Activated CD4-positive, alpha-beta T cell treated with anti-CD3 and anti-CD28 coated beads, Interleukin-2, amount 50 U/mL, for 1 hour (primary cell): ENCODE measurements around the gene MRPL34.
A peak's percentile ranks its signal among the peaks of the same experiment; 100 is the strongest.
"Not testable (repeated sequence)": the region's sequence is repeated elsewhere in the genome, so short reads cannot be mapped to it uniquely, and the experiment has no call there.

Experiments
- DNase-seq: peaks from one replicate; pipeline ENCODE4 v3.0.0-alpha.2; 2020

The MRPL34 gene

DNA sequence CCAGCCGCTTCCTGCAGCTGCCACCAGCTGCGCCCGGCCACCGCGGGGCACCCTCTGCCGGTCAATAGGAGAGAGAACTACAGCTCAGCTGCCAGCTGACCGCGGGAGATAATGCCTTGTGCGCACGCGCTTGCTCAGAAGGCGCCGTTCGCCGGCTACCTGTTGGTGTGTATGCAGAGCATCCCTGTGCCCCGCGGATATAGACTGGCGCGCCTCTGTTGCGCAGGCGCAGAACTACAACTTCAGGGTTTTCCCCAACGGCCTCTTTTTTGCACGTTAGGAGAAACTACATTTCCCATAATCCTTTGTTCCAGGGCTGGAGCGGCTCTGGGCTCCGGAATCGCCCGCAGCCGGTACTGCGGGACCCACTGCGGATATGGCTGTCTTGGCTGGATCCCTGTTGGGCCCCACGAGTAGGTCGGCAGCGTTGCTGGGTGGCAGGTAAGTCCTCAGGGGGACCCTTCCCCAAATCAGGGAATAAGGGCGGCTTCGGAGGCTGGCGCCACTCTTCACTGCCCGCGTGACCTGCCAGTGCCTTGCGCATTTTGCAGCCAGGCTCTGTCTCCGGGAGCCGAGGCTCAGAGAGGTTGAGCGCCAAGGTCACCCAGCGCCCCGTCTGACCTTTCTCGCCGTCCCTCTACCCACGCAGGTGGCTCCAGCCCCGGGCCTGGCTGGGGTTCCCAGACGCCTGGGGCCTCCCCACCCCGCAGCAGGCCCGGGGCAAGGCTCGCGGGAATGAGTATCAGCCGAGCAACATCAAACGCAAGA, at the start of gene MRPL34:
TSS of gene MRPL34 (plus strand) at position 356 of the 768 bp plus-strand sequence. CDS start at position 377, 21 bp downstream.
- DNase-seq, result peak; percentile 91

DNA sequence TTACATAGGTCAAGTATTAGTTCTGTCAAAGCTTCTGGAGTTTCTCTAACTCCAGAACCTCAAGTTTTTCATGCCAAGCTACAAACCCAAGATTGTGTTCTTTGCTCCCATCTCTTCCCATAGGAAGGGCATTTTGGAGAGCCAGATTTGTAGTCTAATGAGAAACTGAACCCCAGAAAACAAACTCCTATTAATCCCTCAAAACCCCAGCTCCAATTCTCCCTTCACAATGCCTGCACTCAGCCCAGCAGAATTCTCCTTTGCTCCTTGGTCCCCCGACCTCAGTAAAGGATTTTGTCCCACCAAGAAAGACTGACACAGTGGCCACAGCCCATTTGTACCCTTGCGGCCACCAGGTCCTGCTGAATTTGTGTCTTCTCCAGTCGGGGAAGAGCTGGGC, 49.5 kb upstream of the MRPL34 start:
- no peak for DNase-seq

DNA sequence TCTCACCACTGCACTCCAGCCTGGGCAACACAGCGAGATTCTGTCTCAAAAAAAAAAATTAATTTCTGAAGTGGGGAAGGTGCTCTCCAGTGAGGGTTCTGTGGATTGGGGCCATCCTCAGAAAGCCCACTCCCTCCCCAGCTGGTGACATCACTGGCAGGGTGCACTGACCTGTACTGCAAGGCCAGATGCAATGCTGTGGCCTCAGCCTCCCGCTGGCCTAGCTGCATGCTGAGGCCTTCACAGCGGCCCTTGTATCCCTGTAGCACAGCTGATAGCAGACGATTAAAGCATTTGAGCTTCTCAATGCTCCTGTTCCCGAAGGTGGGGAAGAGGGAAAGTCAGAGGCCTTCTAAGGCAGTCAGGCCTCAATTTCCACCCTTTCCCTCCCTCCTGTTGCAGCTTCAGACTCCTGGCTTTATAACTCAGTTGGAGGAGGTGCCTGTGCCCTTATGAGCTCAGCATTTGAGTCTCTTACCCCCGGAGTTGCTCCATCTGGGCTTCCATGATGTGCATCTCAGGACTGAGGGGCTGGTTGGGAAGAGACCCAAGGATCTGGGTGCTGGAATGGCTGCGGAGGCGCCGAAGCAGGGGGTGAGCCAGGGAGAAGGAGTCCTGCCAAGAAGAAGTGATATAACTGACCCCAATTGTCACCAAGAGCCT, 46.4 kb upstream of the MRPL34 start:
- no peak for DNase-seq

DNA sequence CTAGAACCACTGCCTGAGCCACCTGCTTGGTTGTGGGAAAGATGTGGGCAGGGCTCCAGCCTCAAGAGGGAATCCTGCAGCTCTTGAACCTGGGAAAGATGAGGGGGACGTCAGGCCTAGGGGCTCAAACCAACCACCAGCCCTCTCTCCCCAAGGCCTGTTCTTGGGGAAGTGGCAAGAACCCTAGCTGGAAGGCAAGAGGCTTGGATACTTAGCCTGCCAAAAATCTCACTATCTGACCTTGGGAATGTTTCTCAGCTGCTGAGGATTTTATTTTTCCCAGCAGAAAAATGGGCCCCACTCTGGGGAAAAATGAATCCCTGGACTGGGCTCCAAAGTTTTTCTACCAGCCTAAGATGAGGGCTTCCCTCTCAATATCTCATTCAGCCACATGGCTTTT, 45.7 kb upstream of the MRPL34 start:
- DNase-seq, result no peak

DNA sequence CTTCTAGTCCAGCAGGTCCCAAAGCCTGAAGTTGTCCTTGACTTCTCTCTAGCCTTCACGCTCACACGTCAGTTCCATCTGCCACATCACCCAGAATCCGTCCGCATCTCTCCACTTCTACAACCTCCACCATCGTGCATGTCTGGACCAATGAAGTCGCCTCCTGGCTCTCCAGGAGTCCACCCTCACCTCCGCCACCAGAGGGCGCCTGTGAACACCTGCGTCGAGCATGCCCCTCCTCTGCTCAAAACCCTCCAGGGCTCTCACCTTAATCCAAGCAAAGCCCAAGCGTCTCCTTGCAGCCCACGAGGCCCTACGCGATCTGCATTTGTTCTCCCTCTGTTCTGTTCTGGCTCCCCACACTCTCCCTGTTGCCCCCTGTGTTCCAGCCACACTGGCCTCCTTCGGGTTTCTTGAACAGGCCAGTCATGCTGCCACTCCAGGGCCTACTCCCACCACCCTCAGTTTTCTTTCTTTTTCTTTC, 44.8 kb upstream of the MRPL34 start:
- DNase-seq, result peak; percentile 90

DNA sequence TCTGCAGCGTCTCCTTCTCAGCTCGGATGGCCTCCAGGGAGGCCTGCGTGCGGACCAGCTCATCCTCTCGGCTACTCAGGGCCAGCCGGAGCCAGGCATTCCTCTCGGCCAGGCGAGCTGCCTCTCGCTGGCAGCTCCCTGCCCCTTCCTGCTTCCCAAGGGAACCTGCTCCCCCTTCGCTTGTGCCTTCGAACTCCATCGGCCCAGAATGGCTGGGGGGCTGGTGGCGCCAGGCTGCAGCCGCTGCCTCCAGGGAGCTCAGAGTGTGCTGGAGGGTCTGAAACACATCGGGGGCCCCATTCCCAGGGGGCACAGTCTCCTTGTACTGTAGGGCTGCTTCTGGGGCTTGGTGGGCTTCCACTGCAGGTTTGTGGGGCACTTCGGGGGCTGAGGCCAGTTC, 43.1 kb upstream of the MRPL34 start:
- DNase-seq, result no peak

DNA sequence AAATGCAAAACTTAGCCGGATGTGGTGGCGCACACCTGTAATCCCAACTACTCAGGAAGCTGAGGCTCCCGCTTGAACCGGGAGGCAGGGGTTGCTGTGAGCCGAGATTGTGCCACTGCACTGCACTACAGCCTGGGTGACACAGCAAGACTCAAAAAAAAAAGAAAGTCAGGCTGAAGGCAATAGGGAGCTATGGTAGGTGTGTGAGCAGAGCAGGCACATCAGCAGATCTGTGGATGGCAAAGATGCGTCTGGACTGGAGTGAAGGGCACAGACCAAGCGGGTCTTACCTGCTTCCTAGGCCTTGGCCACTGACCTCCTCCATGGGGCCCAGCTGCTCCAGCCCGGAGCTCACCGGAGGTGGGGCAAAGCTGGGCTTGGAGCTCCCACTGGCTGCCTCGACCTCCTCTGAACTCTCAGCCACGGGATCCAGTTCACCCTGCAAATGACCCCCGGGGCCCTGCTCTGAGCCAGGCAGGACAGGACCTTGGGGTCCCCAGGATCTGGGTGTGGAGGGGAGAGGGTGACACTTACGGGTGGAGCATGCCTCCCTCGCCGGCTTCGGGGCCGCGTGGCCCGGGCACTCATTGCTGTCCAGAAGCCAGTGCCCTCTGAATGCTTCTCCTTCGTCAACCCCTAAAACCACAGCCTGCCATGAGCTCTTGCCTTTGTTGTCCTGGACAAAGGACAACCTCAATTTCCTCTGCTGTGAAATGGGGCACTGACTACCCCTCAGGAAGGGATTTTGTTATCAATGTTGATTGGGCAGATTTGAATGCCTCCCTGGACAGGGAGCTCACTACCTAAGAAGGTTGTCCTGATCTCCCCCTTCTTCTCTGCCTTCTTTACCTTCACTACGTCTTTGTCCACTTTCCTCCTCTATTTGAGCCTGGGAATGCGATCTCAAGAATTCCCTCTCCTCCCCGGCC, 41.7 kb upstream of the MRPL34 start:
- no peak for DNase-seq

DNA sequence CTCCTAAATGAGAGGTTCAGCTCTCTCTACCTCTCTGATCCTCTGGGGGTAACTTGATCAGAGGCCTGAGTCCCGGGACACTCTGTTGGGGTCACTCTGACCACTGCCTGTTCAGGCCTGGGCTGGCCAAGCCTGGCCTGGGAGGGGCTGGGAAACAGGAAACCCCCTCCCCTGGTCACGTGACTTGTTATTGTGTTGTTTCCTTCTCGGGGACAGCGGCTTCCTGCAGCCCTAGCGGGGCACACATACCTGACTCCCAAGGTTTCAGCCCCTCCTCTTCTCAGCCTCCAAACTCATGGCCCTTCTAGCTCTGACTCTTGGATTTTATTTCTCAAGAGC, 41.1 kb upstream of the MRPL34 start, which contains the start of gene USHBP1:
TSS of gene USHBP1 (minus strand) at position 105 of the 339 bp plus-strand sequence. CDS start 446 bp downstream, outside the sequence.
- DNase-seq, result no peak

DNA sequence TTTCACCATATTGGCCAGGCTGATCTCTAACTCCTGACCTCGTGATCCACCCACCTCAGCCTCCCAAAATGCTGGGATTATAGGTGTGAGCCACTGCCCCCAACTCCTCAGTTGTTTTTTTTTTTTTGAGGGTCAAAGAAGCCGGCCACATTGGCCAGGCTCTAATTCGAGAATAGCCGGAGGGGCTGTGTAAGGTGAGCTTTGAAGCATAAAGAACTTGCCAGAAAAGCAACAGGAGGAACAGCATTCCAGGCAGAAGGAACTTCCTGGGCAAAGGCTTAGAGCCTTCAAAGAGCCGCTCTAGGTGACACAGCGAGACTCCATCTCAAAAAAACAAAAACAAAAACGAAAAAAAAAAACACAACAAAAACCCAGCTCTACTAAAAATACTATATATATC, 39.6 kb upstream of the MRPL34 start:
- no peak for DNase-seq

DNA sequence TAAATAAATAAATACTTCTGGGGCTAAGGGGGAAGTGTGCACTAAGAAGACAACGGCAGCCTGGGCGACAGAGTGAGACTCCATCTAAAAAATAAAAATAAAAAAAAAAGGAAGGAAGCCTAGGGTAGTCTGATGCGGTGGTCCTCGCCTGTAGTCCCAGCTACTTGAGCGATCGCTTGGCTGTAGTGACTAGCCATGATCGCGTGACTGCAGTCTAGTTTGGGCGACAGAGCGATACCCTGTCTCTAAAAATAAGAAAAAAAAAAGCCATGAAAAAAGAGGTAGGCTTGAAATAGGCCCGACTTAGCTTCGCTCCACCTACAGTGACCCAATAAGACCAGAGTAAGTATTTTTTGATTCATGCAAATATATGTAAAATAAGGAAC, 39.1 kb upstream of the MRPL34 start:
- no peak for DNase-seq

DNA sequence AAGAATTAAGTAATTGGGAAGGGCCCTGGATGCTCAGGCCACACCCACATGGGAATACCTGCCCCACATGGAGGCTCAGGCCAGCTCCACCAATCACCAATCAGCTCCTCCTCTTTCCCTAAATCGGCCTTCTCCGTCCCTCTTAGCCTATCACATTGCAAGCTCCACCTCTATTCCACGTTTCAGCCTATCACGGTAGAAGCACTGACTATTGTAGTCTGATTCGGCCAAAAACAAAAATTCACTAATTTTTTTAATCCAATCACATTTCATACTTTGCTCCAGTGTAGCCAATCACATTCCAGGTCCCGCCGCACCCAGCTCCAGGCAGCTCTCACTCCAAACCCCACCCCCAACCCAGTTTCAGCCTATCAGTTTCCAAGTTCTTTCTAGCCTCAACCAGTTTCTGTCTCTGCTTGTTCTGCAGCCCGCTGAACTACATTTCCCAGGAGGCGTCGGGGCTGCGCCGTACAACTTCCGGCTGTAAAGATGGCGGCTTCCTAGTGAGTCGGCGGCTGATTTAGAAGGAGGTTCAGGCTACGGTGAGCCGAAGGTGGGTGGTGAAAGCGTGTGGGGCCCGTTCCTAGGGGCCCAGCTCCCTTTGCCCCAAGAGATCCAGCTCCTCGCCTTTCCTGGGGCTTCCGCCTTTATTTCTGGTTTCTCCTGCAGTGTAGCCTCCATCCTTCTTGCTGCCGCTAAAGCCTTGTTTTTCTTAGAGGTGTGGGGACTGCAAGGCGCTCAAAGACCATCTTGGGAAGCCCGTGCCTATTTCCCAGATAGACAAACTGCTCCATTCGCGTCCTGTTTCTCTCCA, 38.5 kb upstream of the MRPL34 start, which contains the start of gene BABAM1:
TSS of gene BABAM1 (plus strand) at position 469 of the 814 bp plus-strand sequence. CDS start 1,364 bp downstream, outside the sequence.
- DNase-seq, result peak; percentile 91

DNA sequence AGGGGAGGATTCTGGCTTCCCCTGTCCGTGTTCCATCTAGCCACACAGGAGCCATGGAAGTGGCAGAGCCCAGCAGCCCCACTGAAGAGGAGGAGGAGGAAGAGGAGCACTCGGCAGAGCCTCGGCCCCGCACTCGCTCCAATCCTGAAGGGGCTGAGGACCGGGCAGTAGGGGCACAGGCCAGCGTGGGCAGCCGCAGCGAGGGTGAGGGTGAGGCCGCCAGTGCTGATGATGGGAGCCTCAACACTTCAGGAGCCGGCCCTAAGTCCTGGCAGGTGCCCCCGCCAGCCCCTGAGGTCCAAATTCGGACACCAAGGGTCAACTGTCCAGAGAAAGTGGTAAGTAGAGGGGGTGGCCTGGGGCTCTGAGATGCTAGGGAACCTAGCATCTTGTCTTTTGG, 36.9 kb upstream of the MRPL34 start:
- DNase-seq, result no peak

DNA sequence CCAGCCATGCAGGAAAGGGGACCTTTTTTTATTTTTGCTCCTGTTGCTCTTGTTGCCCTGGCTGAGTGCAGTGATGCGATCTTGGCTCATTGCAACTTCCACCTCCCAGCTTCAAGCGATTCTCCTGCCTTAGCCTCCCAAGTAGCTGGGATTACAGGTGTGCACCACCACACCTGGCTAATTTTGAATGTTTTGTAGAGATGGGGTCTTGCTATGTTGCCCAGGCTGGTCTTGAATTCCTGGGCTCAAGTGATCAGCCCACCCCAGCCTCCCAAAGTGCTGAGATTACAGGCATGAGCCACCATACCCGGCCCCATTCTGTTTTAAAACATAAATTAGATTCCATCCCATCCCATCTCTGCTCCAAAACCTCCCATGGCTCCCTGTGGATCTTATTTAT, 30.8 kb upstream of the MRPL34 start:
- DNase-seq, result not testable (repeated sequence)

DNA sequence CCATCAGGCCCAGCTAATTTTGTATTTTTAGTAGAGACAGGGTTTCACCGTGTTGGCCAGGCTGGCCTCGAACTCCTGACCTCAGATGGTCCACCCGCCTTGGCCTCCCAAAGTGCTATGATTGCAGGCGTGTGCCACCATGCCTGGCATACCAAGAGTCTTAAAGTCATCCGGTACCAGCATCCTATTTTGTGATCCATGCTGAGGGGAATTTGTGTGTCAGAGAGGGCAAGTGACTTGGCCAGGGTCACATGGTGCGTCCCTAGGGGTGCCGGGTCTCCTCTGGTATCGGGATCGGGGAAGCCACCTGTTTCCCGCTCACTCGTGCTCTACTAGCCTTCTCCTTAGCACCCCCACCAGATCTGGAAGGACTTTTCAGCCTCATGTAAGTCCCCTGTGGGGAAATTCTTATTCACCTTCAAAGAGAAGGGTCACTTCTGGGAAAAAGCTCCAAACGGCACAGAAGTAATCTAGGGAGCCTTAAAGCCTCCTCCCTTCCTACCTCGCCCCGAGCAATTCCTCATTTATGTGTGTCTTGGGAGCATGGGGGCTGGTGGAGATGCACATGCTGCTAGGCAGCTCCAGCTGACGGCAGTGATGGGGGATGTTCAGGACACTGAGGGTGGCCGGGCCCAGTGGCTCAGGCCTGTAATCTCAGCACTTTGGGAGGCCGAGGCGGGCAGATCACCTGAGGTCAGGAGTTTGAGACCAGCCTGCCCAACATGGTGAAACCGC, 30.1 kb upstream of the MRPL34 start:
- no peak for DNase-seq

DNA sequence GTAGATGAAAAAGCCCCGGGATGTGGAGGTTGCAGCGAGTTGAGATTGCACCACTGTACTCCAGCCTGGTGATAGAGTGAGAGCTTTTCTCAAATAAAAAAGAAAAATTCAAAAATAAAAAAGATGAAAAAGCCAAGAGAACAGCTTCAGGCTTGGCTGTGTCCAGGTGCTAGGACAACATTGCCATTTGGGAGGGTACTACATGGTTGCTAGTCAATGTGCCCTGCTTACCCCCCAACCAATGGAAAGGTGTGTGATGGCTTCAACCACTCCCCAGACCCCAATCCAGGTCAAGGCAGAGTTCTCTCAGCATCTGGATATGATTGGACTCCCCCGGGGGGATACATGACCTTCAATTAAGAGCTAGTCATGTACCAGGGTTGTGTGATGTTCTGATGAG, 26.2 kb upstream of the MRPL34 start:
- no peak for DNase-seq

DNA sequence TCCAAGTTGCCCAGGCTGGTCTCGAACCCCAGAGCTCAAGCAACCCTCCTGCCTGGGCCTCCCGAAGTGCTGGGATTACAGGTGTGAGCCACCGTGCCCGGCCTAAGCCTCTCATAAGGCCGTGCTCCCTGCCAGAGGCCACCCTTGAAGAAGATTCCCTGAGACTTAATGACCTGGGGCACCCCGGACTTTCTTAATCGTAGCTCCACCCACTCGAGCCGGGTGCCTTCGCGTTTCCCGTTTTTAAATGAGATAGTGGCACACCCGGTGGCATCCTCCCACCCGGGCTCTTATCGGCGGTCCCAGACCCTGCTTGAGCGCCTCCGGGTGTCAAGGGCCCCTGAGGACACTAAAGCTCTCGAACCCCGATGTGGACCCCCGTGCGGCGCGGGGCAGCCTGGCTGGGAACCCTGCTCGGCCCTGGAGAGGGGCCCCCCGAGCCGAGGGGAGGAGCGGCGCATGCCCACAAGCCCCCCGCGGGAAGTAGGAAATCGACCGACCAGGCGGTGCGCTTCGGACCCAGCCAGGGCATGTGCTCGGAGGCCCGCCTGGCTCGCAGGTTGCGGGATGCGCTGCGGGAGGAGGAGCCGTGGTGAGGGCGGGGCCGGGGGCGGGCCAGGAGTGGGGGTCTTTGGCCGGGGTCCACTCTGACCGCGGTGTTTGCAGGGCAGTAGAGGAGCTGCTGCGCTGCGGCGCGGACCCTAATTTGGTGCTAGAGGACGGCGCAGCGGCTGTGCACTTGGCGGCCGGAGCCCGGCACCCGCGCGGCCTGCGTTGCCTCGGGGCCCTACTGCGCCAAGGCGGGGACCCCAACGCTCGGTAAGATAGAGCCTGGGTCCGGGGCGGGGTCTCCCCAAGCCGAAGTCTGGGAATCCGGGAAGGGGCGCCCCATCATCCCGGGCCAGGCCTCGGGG, 24.0 kb upstream of the MRPL34 start, which contains the start of gene ANKLE1:
TSS of gene ANKLE1 (plus strand) at position 511 of the 914 bp plus-strand sequence. CDS start at position 531, 20 bp downstream.
- DNase-seq, result peak; percentile 35

DNA sequence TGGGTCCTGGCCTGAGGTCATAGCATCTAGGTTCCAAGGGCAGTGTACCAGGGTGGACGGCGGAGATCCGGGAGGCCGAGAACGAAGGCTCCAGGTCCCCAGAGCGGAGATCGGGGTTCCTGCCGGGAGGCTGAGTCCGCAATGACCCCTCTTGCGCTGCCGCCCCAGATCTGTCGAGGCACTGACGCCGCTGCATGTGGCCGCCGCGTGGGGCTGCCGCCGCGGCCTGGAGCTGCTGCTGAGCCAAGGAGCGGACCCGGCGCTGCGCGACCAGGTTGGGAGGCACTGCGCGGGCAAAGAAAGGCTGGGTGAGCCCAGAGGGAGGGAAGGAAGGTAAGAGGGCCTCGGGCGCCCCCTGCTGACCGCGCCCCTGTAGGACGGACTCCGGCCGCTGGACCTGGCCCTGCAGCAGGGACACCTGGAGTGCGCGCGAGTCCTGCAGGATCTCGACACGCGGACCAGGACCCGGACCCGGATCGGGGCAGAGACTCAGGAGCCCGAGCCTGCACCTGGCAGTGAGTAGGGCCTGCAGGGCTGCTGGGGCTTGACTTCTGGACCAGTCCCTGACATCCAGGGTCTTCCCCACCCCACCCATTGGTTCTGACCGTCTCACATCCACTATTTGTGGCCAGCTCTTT, 23.1 kb upstream of the MRPL34 start:
- peak; percentile 77 for DNase-seq

DNA sequence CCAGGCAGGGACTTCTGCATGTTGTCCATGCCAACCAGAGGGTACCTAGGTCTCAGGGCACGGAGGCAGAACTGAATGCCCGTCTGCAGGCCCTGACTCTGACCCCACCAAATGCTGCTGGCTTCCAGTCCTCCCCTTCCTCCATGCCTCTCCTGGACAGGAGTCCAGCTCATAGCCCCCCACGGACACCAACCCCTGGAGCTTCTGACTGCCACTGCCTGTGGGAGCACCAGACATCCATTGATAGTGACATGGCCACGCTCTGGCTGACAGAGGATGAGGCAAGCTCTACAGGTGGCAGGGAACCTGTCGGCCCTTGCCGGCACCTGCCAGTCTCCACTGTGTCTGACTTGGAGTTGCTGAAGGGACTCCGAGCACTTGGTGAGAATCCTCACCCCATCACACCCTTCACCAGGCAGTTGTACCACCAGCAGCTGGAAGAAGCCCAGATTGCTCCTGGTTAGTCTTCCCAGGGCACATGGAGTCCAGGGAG, 22.1 kb upstream of the MRPL34 start:
- DNase-seq, result no peak

DNA sequence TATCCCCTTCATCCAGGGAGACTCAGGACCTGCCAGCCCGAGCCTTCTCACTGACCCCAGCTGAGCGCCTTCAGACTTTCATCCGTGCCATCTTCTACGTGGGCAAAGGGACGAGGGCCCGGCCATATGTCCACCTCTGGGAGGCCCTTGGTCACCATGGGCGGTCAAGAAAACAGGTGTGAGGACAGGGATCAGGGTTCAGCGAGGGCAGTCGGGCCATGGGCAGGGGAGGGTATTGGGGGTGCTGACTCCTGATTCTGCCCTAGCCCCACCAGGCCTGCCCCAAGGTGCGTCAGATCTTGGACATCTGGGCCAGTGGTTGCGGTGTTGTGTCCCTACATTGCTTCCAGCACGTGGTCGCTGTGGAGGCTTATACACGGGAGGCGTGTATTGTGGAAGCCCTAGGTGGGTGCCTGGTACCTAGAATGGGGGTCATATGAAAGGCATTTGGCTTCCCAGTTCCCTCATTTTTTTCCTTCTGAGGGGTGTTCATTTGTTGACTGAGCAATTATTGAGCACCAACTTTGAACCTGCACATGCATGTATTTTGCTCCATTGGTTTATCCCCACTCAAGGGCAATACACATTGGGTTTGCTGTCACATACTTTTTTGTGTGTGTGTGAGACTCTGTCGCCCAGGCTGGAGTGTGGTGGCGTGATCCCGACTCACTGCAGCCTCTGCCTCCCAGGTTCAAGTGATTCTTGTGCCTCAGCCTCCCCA, 20.1 kb upstream of the MRPL34 start:
- DNase-seq, result no peak
